K562 (cell line): ENCODE data around the gene RAD51D. TPM values are rescaled to one million over a fixed set of nuclear protein-coding genes. Genes with fewer than 3 reads are reported as not detected.

Experiments
- CC2D1A ChIP-seq: fragments of 450-650 bp; IDR thresholded peaks from 2 replicates; pipeline ENCODE4 v1.6.1; 2017; ENCODE audit warnings: mild to moderate bottlenecking
- COPS2 ChIP-seq: fragments of 450-650 bp; conservative IDR thresholded peaks from 2 replicates; pipeline ENCODE4 v1.6.1; 2016; ENCODE audit warnings: mild to moderate bottlenecking, moderate library complexity
- HNRNPLL ChIP-seq: fragments of 200-400 bp; formaldehyde crosslinking; IDR thresholded peaks from 2 replicates; pipeline ENCODE4 v1.6.1; 2017; ENCODE audit warnings: low read length, low read depth, mild to moderate bottlenecking; ENCODE audit not compliant: poor library complexity, severe bottlenecking
- NFYB ChIP-seq: IDR thresholded peaks from 2 replicates; pipeline ENCODE4 v1.6.1; 2011; ENCODE audit warnings: mild to moderate bottlenecking, moderate library complexity; ENCODE audit not compliant: insufficient read length; ENCODE audit errors: extremely low read depth
- PRPF4 ChIP-seq: fragments of 200-400 bp; formaldehyde crosslinking; IDR thresholded peaks from one replicate; pipeline ENCODE4 v1.6.1; 2017; ENCODE audit warnings: low read length, low read depth, mild to moderate bottlenecking; ENCODE audit not compliant: insufficient read depth, poor library complexity, severe bottlenecking
- PTTG1 ChIP-seq: fragments of 450-650 bp; IDR thresholded peaks from 2 replicates; pipeline ENCODE4 v1.6.1; 2016; ENCODE audit warnings: low read depth, mild to moderate bottlenecking, missing genetic modification characterization, missing compliant biosample characterization
- RBM14 ChIP-seq: fragments of 200-400 bp; formaldehyde crosslinking; IDR thresholded peaks from 2 replicates; pipeline ENCODE4 v1.6.1; 2018; ENCODE audit warnings: low read depth, mild to moderate bottlenecking, low read length, moderate library complexity, borderline replicate concordance; ENCODE audit not compliant: insufficient read depth
- SMC3 ChIP-seq: conservative IDR thresholded peaks from 2 replicates; pipeline ENCODE4 v1.6.1; 2011; ENCODE audit warnings: low read depth, low read length, improper control_type of control experiment; ENCODE audit not compliant: insufficient read depth
- STAG1 ChIP-seq: sonication (generic); formaldehyde crosslinking; IDR thresholded peaks from 2 replicates; pipeline ENCODE4 v1.5.0; 2020; ENCODE audit warnings: missing genetic modification reagents, borderline replicate concordance
- ZFP30 ChIP-seq: fragments of 250-450 bp; sonication (Bioruptor Pico); IDR thresholded peaks from 2 replicates; pipeline ENCODE4 v1.8.0; 2022; ENCODE audit warnings: moderate library complexity, mild to moderate bottlenecking, inconsistent platforms, borderline replicate concordance
- ZKSCAN8 ChIP-seq: fragments of 200-800 bp; sonication (Bioruptor generic); IDR thresholded peaks from 2 replicates; pipeline ENCODE4 v1.6.1; 2016; ENCODE audit warnings: missing genetic modification characterization, missing compliant biosample characterization
- ZNF644 ChIP-seq: fragments of 200-800 bp; sonication (Bioruptor generic); IDR thresholded peaks from 2 replicates; pipeline ENCODE4 v1.6.1; 2016; ENCODE audit warnings: low read depth, missing genetic modification characterization, missing compliant biosample characterization
- polyA plus RNA-seq, 8 experiments: library from polyadenylated mRNA; depleted of rRNA in 4 of 8; stranded (reverse) in 5 of 8; unstranded in 3 of 8; fragments of >200 nt; fragmentation: Nextera tagmentation in 2 of 8; fragmentation: Illumina TruSeq in 1 of 8; extraction: Ambion mirVana in 2 of 8; extraction: Trizol in 1 of 8; gene quantifications; 2 replicates each; pipeline versions ENCODE4 v1.2.1 to v1.2.3, GENCODE V29; 2011 to 2014; ENCODE audit warnings: inconsistent platforms in 1 of 8, missing spikeins in 1 of 8
- total RNA-seq, 7 experiments: library from RNA; depleted of rRNA in 6 of 7; stranded (reverse); fragments of >200 nt in 6 of 7; fragmentation: Illumina TruSeq in 2 of 7; extraction: Trizol in 2 of 7; gene quantifications; 2 replicates each; pipeline versions ENCODE4 v1.2.1 to v1.2.3, GENCODE V29; 2011 to 2021; ENCODE audit warnings: low replicate concordance in 1 of 7
- TF ChIP-seq, protein P1 (sequence below): fragments of 150-350 bp; conservative IDR thresholded peaks from 2 replicates; pipeline ENCODE4 v1.6.1; 2014; ENCODE audit warnings: low read length
- TF ChIP-seq, protein P2 (sequence below): sonication (generic); formaldehyde crosslinking; IDR thresholded peaks from 2 replicates; pipeline ENCODE4 v1.8.0; 2023; ENCODE audit warnings: missing genetic modification reagents, mild to moderate bottlenecking, borderline replicate concordance
- TF ChIP-seq, protein P3 (sequence below): fragments of 450-650 bp; IDR thresholded peaks from 2 replicates; pipeline ENCODE4 v1.6.1; 2017; ENCODE audit warnings: antibody characterized with exemption

RAD51D gene
- total and polyA plus RNA-seq, 9 of the 15 experiments (the other 6 are each of a cell fraction or from before 2014, with no cell fraction given), result 2.2 to 16.9 (median 8.7) TPM

DNA sequence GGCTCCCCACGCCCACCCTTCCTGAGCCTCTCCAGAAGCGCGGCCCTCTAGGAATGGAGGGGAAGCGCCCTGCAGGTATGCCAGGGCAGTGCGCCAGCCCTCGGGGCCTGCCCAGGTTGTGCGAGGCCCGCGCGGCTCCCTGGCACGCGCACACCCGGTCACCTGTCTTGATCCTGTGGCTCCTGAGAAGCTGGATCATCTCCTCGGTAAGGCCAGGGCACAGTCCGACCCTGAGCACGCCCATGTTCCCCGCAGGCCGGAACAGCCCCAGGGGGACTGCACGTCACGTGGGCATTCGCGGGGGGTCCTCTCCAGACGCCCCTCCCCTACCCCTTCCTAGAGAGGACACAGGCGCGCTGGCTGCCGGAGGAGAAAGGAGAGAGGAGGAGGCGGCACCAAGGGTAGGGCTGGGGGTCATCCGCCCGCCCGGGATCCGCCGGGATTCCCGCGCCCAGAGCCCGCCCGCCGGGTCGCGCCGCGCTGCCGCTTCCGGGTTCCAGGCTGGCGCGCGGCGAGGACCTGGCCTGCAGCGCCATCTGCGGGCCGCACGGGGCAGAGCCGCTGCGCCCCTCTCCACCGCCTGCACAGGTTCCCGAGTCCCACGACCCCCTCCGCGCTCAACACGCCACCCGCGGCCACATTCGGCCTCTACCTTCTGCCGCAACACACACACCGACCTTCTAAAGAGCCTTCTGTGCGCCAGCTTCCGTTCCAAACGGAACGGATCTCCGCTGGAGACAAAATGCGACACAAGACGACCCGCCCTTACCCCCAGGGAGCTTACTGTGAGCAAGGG is at the start of gene RAD51D (continued):
- TF ChIP-seq, protein P1, sequence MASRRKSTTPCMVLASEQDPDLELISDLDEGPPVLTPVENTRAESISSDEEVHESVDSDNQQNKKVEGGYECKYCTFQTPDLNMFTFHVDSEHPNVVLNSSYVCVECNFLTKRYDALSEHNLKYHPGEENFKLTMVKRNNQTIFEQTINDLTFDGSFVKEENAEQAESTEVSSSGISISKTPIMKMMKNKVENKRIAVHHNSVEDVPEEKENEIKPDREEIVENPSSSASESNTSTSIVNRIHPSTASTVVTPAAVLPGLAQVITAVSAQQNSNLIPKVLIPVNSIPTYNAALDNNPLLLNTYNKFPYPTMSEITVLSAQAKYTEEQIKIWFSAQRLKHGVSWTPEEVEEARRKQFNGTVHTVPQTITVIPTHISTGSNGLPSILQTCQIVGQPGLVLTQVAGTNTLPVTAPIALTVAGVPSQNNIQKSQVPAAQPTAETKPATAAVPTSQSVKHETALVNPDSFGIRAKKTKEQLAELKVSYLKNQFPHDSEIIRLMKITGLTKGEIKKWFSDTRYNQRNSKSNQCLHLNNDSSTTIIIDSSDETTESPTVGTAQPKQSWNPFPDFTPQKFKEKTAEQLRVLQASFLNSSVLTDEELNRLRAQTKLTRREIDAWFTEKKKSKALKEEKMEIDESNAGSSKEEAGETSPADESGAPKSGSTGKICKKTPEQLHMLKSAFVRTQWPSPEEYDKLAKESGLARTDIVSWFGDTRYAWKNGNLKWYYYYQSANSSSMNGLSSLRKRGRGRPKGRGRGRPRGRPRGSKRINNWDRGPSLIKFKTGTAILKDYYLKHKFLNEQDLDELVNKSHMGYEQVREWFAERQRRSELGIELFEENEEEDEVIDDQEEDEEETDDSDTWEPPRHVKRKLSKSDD, result no peak
- no peak for TF ChIP-seq NFYB
- TF ChIP-seq STAG1 (CRISPR knock-in tag), result peak; percentile 73; the same call in 1 of the 2 replicates
- TF ChIP-seq, protein P2, sequence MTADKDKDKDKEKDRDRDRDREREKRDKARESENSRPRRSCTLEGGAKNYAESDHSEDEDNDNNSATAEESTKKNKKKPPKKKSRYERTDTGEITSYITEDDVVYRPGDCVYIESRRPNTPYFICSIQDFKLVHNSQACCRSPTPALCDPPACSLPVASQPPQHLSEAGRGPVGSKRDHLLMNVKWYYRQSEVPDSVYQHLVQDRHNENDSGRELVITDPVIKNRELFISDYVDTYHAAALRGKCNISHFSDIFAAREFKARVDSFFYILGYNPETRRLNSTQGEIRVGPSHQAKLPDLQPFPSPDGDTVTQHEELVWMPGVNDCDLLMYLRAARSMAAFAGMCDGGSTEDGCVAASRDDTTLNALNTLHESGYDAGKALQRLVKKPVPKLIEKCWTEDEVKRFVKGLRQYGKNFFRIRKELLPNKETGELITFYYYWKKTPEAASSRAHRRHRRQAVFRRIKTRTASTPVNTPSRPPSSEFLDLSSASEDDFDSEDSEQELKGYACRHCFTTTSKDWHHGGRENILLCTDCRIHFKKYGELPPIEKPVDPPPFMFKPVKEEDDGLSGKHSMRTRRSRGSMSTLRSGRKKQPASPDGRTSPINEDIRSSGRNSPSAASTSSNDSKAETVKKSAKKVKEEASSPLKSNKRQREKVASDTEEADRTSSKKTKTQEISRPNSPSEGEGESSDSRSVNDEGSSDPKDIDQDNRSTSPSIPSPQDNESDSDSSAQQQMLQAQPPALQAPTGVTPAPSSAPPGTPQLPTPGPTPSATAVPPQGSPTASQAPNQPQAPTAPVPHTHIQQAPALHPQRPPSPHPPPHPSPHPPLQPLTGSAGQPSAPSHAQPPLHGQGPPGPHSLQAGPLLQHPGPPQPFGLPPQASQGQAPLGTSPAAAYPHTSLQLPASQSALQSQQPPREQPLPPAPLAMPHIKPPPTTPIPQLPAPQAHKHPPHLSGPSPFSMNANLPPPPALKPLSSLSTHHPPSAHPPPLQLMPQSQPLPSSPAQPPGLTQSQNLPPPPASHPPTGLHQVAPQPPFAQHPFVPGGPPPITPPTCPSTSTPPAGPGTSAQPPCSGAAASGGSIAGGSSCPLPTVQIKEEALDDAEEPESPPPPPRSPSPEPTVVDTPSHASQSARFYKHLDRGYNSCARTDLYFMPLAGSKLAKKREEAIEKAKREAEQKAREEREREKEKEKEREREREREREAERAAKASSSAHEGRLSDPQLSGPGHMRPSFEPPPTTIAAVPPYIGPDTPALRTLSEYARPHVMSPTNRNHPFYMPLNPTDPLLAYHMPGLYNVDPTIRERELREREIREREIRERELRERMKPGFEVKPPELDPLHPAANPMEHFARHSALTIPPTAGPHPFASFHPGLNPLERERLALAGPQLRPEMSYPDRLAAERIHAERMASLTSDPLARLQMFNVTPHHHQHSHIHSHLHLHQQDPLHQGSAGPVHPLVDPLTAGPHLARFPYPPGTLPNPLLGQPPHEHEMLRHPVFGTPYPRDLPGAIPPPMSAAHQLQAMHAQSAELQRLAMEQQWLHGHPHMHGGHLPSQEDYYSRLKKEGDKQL (CRISPR knock-in tag), result no peak
- no peak for TF ChIP-seq COPS2
- TF ChIP-seq SMC3, result peak; percentile 96
- TF ChIP-seq RBM14, result no peak
- TF ChIP-seq PTTG1 (tag), result no peak
- no peak for TF ChIP-seq CC2D1A
- no peak for TF ChIP-seq ZNF644 (tag)
- no peak for TF ChIP-seq ZKSCAN8 (CRISPR knock-in tag)
- TF ChIP-seq, protein P3, sequence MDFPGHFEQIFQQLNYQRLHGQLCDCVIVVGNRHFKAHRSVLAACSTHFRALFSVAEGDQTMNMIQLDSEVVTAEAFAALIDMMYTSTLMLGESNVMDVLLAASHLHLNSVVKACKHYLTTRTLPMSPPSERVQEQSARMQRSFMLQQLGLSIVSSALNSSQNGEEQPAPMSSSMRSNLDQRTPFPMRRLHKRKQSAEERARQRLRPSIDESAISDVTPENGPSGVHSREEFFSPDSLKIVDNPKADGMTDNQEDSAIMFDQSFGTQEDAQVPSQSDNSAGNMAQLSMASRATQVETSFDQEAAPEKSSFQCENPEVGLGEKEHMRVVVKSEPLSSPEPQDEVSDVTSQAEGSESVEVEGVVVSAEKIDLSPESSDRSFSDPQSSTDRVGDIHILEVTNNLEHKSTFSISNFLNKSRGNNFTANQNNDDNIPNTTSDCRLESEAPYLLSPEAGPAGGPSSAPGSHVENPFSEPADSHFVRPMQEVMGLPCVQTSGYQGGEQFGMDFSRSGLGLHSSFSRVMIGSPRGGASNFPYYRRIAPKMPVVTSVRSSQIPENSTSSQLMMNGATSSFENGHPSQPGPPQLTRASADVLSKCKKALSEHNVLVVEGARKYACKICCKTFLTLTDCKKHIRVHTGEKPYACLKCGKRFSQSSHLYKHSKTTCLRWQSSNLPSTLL, result no peak
- no peak for TF ChIP-seq ZFP30 (CRISPR knock-in tag)
- TF ChIP-seq HNRNPLL, result no peak
- TF ChIP-seq PRPF4, result no peak
